GM21423 (cell line): ENCODE measurements around the gene SLC37A1.

Source experiments
- ATAC-seq: cut with Tn5 transposase; IDR thresholded peaks from one replicate; pipeline ENCODE4 v1.9.1; 2021; ENCODE audit warnings: mild to moderate bottlenecking, moderate library complexity; ENCODE audit not compliant: unreplicated experiment

The SLC37A1 gene

GRCh38 chr21:42572906-42573495, 59.3 kb downstream of the SLC37A1 start:
- ATAC-seq: no peak

DNA sequence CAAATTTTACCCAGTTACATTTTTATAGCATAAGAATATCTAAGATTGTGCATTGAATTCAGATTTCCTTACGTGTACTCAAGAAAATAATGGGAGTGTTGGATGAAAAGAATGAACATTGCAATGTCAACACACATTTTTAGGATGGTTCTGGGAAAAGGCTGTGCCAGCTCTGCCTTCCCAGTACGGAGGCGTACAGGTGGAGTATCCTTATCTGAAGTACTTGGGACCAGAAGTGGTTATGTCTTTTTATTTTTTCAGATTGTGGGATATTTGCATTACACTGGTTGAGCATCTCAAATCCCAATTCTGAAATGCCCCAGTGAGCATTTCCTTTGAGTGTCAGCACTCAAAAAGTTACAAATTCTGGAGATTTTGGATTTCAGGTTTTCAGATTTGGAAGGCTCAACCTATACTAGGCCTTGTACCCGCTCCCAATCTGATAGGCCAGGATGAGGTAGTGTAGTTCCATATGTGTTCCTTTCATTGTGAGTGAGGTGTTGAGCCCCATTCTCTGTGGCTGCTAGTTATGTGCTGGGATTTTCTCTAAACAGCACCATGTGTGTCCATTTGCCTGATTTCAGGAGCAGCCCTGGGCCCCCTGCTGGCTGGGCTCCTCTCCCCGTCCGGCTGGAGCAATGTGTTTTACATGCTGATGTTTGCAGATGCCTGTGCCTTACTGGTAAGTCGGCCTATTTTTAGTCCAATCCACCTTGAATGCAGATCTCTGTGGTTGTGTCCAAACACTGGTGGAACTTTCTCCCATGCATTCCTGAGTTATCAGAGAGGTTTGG, 60.8 kb downstream of the SLC37A1 start:
- no peak for ATAC-seq

DNA sequence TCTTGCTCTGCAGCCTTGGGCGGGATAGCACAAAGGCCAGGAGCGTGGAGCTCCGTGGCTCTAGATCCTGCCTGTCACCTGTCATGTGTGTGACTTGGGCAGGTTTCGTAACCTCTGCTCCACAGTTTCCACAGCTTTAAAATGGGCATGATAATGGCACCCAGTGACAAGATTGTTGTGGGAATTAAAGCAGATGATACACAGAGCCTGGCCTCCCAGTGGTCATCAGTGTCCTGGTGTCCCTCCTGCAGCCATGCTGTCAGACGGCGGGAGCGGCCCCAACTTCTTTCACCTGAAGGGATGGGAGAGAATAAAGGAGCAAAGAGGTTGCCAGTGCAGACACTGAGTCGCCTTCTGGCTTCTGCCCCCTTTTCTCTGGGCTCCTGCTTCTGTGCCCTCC, 61.5 kb downstream of the SLC37A1 start:
- no peak for ATAC-seq

DNA sequence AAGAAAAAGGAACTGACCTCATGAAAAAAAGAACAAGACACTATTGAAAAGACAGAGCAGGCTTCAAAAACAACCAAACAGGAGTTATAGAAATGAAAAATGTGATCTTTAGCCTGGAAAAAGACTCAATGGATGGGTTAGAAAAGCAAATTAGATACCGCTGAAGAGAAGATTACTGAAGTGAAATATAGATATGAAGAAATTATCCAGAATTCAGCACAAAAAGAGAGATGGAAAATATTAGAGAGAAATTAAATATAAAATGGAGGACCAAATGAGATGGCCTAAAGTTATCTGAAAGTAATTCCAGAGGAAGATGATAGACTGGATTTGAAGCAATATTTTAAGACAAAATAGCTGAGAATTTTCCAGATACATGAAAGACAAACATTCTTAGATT, 63.0 kb downstream of the SLC37A1 start:
- ATAC-seq: no peak

- ATAC-seq: no peak
Observed at GRCh38 chr21:42578034-42578433, 64.4 kb downstream of the SLC37A1 start.

GRCh38 chr21:42578761-42579415, 65.2 kb downstream of the SLC37A1 start:
- no peak for ATAC-seq

GRCh38 chr21:42579456-42580075, 65.9 kb downstream of the SLC37A1 start:
- no peak for ATAC-seq

DNA sequence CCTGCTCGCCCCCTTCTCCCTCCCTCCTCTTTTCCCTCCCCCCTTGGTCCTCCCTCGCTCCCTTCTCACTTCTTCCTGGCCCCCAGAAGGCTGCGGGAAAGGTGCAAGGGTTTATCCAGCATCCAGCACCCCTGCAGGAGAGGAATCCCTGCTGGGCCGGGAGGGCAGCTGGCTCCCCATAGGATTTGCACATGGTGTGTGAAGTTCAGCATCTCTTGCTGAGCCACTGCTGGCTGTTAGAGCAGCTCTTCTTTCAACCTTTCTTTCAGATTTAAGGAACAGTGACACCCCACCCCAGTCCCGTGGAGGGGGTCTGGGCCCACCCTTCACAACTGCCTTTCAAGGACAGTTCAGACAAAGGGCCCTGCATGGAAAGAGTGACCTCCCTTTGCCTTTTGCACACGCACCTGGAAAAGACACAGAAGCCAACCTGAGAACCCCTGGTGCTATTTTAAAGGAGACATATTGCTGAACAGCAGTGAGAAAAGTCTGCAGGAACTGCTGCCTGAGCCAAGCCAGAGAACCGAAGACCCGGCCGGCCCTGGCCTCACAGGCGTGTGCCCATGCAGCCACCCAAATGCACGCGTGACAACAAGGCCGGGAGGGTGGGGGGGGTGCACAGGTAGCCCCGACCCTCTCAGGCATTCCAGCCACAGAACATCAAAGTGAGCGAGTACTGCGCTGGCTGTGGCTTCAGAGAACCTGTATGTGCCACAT, 66.6 kb downstream of the SLC37A1 start:
- no peak for ATAC-seq

- no peak for ATAC-seq
Observed at GRCh38 chr21:42580793-42581321, 67.2 kb downstream of the SLC37A1 start.

DNA sequence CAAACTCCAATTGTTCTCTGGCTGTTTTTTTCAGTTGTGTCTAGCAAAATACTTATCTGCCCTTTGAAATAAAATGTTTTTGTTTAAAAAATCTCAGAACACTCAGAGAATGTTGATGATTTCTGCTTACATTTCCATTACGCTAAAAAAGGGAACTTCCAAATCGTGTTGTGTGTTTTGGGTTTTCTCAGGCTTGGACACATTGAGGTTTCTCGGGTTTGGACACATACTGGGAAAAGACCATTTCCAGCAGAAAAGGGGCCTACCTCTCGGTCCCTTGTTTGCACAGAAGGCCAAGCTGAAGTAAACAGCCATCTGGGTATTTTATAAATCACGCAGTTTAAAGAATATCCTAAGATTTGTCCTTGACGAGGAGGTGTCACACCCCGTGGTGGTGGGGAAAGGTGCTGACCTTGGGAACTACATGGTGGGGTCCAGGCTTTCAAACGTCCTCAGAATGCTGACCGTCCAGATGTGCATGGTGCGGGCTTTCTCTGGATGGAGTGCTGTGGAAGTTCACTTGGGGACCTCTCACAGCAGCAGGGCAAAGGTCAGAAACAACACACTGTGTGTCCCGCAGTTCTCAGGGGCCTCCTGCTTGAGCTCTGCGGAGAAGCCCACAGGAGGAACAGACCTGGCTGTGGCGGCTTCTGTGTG, 67.8 kb downstream of the SLC37A1 start:
- no peak for ATAC-seq

DNA sequence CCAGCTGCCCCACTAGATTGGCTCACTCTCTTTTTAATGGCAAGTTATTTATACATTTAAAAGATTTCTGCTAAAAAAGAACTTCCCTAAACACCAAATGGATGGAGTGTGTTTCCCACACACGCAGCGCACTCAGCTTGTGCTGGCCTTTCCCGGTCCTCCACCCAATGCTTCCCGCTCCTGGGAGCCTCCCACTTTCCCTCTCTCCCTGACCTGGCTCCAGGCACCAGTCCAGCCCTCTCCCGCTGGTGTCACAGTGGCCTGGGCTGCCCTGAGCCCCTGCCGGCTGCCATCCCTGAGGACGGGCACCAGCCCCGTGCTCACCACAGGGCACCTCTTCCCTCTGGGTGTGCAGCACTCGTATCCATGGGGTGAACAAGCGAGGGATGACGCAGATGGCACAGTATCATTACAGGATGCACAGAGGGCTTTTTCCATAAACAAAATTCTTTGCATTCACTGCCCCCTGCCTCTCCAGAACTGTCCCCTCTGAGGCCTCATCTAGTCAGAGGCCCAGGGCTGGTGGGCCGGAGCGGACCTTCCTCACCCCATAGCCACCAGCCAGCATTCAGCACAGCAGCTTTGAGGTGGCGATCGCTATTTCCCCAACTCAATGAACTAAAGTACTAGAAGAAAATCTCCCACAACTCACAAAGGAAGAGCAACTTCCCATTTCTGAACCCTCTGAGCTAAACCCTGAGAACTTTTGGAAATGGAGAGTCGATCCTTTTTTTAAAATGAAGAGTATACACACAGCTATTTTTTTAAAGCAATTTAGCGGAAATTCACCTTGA, 68.5 kb downstream of the SLC37A1 start:
- no peak for ATAC-seq

DNA sequence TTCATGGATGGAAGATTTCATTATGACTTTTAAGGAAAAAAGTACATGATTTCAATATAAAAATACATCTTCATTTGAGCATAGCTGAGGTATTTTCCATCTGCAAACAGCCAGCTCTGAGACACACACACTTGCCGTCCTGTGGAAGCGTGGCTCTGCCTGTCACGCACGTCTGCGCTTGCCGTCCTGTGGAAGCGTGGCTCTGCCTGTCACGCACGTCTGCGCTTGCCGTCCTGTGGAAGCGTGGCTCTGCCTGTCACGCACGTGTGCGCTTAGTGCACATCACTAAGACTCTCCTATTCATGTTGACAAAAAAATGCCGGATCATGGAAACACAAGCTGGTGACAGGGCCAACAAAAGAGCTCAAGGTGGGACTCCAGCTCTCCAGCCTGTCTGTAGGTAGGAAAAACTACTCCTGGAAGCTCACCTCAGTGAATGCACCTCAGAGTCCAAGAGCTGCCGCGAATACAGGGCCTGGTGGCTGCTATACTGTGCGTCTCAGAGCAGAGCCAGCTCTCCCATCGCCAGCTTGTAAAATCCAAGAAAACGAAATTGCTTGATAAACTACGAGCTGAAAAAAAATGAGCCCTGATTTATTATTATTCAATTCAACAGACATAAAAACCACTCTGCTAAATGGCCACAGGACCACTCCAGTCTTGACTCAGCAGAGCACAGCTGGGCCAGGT, 69.3 kb downstream of the SLC37A1 start:
- no peak for ATAC-seq

DNA sequence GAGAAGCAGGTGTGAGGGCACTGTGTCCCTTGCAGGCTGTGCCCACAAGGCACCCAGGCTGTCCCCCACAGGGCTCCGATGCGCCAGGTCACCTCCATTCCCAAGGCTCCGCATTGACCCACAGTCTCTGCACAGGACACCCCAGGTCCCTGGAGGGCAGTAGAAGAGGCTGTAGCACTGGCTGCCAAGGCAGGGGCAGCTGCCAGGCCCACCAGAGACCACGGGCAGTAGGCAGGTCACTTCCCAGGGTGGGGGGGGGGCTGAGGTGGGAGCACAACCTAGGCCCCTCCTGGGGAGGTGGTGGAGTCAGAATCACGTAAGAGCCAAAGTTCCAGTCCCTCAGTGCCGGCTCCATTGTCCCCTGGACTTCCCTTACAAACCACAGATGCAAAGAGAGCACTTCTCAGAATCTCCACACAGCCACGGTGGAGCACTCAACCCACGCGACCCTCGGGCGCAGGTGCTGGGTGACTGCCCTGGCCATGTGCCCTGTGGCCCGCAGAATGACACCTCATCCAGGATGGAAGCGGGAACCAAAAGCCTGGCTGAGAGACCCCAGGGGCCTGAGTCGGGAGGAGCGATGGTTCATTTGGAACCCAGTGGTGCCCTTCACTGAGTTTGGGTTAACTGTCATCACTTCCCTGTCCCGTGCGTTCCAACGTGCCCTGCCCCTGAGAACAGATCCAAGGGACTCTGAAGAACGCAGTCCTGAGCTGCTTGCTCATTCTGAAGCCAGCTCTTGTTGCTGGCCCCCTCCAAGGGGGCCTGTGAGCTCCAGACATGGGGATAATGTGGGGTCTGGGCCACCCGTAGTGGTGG, 70.0 kb downstream of the SLC37A1 start:
- ATAC-seq: no peak

GRCh38 chr21:42584296-42584641, 70.6 kb downstream of the SLC37A1 start:
- no peak for ATAC-seq

- no peak for ATAC-seq
Observed at GRCh38 chr21:42585881-42586280, 72.2 kb downstream of the SLC37A1 start.

- ATAC-seq: no peak
Observed at GRCh38 chr21:42586406-42586805, 72.8 kb downstream of the SLC37A1 start.

DNA sequence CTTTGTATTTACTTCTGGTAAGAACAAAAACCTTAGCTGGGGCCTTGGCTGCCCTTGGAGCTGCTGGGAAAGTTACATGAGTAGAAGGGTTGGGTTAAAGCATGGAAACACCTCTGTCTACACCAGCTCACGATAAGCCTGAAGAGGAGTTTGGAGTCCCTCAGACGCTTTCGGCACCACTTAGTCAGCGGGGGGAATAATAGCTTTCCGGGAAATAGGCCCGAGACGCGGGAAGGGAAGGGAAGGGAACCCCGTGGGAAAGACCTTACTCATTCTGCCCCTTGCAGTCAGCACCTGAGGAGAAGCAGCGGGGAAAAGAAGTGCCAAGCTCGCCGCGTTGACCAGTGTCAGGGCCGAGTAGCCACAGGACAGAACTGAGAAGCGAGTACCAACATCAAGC, 73.4 kb downstream of the SLC37A1 start:
- no peak for ATAC-seq

DNA sequence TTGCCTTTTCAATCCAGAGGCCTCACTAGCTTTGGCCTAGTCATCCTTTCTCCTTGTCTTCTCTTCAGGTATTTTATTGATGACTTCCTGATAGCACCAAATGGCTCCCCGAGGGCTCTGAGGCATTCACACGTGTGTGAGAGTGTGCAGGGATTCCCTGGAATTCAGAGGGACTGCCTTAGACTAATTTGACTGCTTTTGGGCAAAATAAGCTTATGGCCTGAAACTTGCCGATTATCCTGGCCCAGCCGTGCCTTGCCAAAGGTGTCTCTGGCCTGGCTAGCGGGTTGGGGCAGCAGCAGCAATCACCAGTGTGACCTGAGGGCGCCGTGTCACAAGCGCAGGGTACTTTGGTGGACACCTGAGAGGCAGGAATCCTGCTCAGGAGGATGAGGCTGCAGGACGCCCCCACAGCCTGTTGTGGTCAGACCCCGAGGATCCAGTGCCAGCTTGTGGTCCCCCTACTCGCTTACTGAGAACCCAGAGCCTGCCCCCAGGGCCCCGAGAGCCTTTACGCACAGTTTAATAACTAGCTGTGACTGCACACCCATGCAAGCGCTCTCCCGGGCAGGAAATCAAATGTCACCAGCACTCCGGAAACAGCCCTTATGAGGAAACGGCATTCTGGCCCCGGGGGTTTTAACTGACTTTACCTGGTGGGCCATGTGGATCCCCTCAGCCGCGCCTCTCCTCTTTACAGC, 76.9 kb downstream of the SLC37A1 start:
- ATAC-seq: no peak
